Gastroesophageal sphincter (tissue), 3 donors: ENCODE measurements around the gene CCDC178.

Experiments used
- EP300 ChIP-seq: sonication (generic); formaldehyde crosslinking; IDR thresholded peaks from one replicate; pipeline ENCODE4 v1.6.1; 2017; ENCODE audit warnings: antibody characterized with exemption, mild to moderate bottlenecking
- POLR2A ChIP-seq, 2 donors: fragments of 450-650 bp; IDR thresholded peaks; one replicate each; pipeline ENCODE4 v1.6.1; 2017; ENCODE audit warnings: antibody characterized with exemption in 2 of 2, mild to moderate bottlenecking in 2 of 2, moderate library complexity in 1 of 2
- TF ChIP-seq, protein P1 (sequence below), 4 experiments: fragments of 200-600 bp in 2 of 4; fragments of 450-650 bp in 2 of 4; sonication (generic) in 1 of 4; IDR thresholded peaks; one replicate each; pipeline ENCODE4 v1.5.1; 2017 to 2019; ENCODE audit warnings: antibody characterized with exemption in 4 of 4, mild to moderate bottlenecking in 2 of 4, moderate library complexity in 2 of 4

- TF ChIP-seq, protein P1, sequence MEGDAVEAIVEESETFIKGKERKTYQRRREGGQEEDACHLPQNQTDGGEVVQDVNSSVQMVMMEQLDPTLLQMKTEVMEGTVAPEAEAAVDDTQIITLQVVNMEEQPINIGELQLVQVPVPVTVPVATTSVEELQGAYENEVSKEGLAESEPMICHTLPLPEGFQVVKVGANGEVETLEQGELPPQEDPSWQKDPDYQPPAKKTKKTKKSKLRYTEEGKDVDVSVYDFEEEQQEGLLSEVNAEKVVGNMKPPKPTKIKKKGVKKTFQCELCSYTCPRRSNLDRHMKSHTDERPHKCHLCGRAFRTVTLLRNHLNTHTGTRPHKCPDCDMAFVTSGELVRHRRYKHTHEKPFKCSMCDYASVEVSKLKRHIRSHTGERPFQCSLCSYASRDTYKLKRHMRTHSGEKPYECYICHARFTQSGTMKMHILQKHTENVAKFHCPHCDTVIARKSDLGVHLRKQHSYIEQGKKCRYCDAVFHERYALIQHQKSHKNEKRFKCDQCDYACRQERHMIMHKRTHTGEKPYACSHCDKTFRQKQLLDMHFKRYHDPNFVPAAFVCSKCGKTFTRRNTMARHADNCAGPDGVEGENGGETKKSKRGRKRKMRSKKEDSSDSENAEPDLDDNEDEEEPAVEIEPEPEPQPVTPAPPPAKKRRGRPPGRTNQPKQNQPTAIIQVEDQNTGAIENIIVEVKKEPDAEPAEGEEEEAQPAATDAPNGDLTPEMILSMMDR (IDR thresholded peaks at IDR 0.05), result peak; percentile 48 to 79 (median 68)
- no peak for TF ChIP-seq POLR2A (IDR thresholded peaks at IDR 0.05)
- TF ChIP-seq EP300, result no peak
These were observed 208.8 kb downstream of the CCDC178 start for GRCh38 chr18:33231474-33232317.
